GM21825 (cell line): ENCODE measurements around the gene PLEKHH1.

ENCODE experiments used
- ATAC-seq: cut with Tn5 transposase; IDR thresholded peaks from one replicate; pipeline ENCODE4 v1.9.1; 2021; ENCODE audit warnings: mild to moderate bottlenecking, moderate library complexity; ENCODE audit not compliant: unreplicated experiment

The PLEKHH1 gene

GRCh38 chr14:67562025-67562775 is 29.1 kb downstream of the PLEKHH1 start:
- no peak for ATAC-seq

DNA sequence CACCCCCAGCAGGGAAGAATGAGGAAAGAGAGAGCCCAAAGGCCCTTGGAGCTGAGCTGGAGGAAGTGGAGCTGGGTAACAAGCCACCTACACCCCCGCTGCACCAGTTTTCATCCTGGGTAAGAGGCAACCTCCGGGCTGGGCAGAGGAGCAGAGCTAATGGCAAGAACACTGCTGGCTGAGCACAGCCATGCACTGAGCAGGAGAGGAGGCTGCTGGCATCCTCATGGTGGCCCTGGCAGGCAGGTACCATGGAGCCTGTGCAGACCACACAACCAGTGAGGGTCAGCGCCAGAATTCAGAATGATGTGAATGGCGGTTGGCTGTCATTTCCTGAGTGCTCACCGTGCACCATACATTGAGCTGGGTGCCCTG is 29.7 kb downstream of the PLEKHH1 start:
- ATAC-seq: no peak

DNA sequence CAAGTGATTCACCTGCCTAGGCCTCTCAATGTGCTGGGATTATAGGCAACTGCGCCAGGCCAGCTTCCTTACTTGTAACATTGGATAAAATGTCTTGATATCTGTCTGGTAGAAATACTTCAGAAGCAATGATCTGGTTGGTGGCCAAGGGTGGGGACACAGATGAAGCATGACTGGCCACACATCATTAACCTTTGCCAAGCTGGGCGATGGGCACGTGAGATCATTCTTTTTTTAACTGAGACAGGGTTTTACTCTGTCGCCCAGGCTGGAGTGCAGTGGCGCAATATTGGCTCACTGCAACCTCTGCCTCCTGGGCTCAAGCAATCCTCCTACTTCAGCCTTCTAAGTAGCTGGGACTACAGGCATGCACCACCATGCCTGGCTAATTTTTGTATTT is 31.1 kb downstream of the PLEKHH1 start:
- ATAC-seq: no peak

DNA sequence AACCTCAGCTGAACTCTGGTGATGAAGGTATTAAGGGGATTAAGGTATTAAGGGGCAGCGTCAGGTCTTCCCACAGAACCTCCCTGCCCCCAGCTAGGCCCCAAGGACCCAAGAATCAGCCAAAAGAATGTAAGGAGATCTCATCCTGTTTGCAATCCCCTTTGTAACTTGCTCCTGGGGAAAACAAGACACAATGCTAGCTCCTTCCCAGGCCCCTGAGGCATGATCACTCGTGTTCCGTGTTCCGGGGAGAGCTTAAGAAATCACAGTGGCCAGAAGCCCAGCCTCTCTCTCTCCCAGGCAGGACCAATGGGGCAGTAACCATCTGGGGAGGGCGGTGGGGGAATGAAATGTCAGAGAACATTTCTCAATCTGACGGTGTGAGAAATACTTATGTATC is 33.8 kb downstream of the PLEKHH1 start:
- no peak for ATAC-seq

- ATAC-seq: no peak
These were observed 34.6 kb downstream of the PLEKHH1 start for GRCh38 chr14:67567654-67568053.

- ATAC-seq: no peak
These were observed 36.0 kb downstream of the PLEKHH1 start for GRCh38 chr14:67569011-67569650.

- ATAC-seq: no peak
These were observed 36.7 kb downstream of the PLEKHH1 start for GRCh38 chr14:67569651-67570290.

DNA sequence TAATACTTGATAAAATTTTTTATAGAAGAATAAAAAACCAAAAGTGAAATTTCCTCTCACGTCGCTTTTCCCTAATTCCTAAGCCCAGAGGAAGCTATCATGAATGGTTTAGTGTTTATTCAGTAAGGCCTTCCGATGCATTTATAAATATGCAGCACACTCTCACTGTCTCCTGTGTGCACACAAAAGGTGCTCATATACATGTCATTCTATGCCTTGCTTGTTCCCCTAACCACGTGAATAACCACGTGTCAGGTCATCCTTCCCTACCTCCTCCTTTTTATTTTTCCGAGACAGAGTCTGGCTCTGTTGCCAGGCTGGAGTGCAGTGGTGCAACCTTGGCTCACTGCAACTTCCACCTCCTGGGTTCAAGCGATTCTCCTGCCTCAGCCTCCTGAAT is 37.4 kb downstream of the PLEKHH1 start:
- no peak for ATAC-seq

DNA sequence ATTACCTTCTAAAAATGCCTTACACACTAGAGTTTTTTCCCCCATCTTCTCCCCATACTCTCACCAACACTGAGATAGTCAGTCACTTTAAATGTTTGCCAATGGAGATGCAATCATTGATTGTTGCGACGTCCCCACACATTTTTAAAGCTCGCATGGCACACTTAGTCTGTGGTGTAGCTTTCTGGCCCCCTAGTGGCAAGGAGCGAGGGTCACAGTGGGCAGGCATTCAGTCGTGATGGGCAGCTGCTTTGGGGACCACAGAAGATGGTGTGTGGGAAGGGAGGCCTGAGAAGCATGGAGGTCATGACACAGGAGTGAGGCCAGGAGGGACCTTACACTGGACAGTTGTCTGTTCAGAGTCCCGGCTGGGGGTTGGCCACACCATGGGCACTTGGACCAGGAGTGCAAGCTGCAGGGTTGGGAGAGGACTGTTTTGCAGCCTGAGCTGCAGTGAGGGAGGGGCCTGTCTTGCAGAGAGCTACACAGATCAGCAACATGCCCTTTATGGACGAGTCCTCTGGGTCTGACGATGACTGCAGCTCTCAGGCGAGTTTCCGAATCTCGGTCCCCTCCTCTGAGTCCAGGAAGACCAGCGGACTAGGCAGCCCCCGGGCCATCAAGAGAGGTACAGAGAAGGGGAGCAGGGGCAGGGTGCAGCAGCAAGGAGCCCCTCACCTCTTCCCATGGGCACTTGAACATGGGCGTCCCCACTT is 38.3 kb downstream of the PLEKHH1 start:
- ATAC-seq: peak; percentile 54

- no peak for ATAC-seq
These were observed 38.9 kb downstream of the PLEKHH1 start for GRCh38 chr14:67571991-67572323.

GRCh38 chr14:67572608-67573007 is 39.5 kb downstream of the PLEKHH1 start:
- no peak for ATAC-seq

DNA sequence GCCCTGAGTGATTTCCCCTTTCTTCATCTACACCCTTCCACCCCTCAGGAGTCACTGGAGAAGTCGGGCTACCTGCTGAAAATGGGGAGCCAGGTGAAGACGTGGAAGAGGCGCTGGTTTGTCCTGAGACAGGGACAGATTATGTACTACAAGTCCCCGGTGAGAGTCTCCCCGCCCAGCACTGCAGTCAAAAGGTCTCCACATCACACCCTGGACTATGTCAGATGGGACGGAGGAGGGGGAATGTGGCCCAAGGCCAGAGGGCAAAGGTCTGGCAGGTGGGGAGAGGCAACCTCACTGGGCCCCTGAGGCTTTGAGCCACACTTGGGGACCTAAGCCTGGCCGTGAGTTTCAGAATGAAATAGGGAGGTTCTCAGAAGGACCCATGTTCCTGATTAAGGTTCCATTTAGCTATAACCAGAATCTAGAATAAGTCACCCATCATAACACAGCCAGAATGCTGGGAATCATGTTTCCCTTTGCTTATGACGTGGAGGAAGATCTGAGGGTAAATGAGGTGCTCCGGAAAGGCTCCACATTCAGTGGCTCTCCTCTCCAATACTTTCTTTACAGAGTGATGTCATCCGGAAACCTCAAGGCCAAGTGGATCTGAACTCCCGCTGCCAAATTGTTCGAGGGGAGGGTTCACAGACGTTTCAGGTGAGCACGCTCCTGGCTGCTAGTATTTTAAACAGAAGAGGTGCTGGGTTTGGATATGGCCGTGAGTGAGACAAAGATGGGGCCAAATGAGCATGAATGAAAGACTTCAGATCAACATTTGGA is 40.3 kb downstream of the PLEKHH1 start:
- no peak for ATAC-seq

- no peak for ATAC-seq
These were observed 41.1 kb downstream of the PLEKHH1 start for GRCh38 chr14:67574156-67574555.

DNA sequence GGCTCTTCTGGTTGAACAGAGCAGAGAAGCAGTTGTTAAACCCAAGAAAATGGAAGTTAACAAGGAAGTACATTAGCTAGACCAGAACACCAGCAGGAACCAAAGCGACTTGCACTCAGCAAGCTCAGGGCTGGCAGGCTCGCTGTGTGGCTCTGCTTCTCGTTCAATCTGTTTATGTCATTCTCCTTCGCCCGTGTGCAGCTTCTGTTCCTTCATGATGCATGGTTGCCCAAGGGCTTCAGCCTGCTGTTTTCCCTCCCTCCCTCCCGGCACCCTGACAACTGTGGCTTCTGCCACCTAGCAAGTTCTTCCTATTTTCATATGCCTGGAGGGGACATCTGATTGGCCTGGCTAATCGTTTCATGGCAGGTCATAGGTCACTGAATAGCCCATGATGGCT is 41.7 kb downstream of the PLEKHH1 start:
- ATAC-seq: no peak

DNA sequence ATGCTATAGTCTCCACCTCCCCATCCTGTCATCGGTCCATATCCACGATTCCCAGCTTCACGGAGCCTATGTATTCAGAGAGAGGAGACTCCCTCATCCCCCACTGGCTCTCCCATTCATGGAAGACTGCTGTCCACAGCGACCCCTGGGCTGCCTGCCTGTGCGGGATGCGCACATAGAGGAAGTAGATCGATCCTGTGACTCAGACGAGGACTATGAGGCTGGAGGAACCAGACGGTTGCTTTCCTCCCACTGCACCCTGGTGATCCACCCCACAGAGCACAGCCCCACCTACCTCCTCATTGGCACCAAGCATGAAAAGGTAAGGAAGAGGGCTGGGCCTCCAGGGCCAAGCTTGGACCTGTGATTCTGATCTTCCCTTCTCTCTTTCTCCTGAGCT is 42.6 kb downstream of the PLEKHH1 start:
- no peak for ATAC-seq

DNA sequence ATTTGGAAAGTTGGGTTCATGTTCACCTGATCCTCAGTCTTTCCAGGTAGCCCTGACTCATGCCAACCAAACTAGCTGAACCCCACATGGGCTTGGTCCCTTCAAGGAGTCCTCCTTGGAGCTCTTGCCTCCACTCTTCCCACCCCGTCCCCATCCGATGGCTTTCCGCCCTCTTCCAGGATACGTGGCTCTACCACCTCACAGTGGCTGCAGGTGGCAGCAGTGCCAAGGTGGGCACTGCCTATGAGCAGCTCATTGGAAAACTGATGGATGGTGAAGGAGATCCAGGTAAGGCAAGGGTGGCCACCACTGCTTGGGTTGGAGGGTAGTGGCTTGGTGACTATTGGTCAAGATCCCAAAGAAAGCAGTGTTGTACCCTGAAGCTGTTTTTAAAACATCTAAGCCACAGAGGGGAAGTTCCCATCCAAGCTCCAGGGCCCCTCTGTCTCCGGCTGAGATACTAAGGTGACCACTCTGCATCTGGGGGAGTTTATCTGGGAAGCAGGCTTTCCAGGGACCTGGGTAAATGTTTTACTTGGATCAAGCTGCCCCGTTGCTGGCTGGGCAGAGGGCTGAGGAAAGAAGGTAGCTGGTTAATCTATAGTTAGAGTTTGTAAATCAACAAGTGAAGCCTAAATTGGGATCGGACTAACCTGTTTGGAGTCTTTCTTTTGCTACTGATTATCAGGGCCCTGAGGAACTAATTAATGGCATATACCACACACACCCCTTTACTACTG is 43.3 kb downstream of the PLEKHH1 start:
- ATAC-seq: no peak

- ATAC-seq: no peak
These were observed 44.2 kb downstream of the PLEKHH1 start for GRCh38 chr14:67577181-67577808.

GRCh38 chr14:67577909-67578749 is 45.0 kb downstream of the PLEKHH1 start:
- ATAC-seq: no peak

DNA sequence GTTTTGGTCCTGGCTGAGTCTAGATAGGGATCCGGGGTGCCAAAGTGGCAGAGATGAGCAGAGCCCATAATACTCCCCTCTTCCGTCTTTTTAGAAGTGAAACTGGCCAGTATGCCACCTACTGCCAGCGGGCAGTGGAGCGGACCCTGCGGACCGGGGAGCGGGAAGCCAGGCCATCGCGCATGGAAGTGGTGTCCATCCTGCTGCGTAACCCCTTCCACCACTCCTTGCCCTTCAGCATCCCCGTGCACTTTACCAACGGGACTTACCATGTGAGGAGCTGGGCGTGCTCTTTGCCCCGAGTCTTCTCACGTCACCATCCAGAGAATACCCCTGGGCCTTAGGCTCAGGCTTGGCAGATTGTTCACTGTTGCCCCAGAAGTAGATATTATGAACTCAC is 46.0 kb downstream of the PLEKHH1 start:
- ATAC-seq: no peak
